Lower leg skin (tissue), 3 donors: ENCODE results near the gene TBK1.

ENCODE experiments used
- POLR2A ChIP-seq, 2 donors: fragments of 450-650 bp; IDR thresholded peaks; one replicate each; pipeline ENCODE4 v1.6.1; 2016 to 2017; ENCODE audit warnings: antibody characterized with exemption in 2 of 2, mild to moderate bottlenecking in 1 of 2, moderate library complexity in 1 of 2
- TF ChIP-seq, protein P1 (sequence below), 3 donors: fragments of 450-650 bp; IDR thresholded peaks; one replicate each; pipeline ENCODE4 v1.5.1; 2016; ENCODE audit warnings: antibody characterized with exemption in 3 of 3, mild to moderate bottlenecking in 3 of 3, moderate library complexity in 2 of 3

DNA sequence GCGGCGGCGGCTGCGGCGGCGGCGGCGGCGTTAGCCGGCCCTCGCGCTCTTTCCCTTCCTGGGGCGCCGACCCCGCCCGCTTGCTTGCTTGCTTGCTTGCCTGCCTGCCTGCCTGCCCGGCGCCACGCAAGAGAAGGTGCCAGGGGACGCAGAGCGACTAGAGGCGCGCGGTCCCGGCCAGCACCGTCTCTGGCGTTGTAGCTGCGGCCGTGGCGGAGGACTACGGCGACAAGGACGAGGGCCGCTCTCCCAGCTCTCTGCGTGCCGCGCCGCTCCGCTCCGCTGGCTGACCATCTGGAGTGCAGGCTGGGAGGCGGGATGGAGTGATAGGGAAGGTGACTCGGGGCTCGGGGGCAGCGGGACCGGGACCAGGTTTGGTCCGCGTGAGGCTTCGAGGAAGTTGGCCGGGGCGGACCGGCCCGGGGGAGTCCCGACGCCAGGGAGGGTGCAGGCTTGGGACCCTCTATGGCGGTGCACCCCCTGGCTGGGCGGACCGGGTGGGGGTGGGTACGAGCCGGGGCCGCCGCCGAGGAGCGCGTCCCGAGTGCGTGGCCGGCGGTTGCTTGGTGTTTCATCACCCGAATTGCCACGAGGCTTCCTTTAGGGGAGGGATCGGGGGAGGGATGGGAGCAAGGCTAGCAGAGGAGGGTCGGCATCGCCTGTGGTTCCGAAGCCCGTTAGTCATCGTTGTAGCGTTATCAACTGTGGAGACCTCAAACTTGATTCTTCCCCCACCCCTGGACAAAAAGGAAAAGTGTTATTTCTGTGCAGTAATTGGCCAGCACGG, 47.3 kb upstream of the TBK1 start:
- TF ChIP-seq, protein P1, sequence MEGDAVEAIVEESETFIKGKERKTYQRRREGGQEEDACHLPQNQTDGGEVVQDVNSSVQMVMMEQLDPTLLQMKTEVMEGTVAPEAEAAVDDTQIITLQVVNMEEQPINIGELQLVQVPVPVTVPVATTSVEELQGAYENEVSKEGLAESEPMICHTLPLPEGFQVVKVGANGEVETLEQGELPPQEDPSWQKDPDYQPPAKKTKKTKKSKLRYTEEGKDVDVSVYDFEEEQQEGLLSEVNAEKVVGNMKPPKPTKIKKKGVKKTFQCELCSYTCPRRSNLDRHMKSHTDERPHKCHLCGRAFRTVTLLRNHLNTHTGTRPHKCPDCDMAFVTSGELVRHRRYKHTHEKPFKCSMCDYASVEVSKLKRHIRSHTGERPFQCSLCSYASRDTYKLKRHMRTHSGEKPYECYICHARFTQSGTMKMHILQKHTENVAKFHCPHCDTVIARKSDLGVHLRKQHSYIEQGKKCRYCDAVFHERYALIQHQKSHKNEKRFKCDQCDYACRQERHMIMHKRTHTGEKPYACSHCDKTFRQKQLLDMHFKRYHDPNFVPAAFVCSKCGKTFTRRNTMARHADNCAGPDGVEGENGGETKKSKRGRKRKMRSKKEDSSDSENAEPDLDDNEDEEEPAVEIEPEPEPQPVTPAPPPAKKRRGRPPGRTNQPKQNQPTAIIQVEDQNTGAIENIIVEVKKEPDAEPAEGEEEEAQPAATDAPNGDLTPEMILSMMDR (IDR thresholded peaks at IDR 0.05), result no peak
- TF ChIP-seq POLR2A (IDR thresholded peaks at IDR 0.05), result no peak
